22Rv1 (cell line): Measurements from ENCODE around the gene CHKA.

ENCODE experiments used
- ZFX ChIP-seq: fragments of 450-650 bp; IDR thresholded peaks from 2 replicates; pipeline ENCODE4 v1.6.1; 2017; ENCODE audit warnings: antibody characterized with exemption, borderline replicate concordance
- TF ChIP-seq, protein P1 (sequence below): fragments of 450-650 bp; IDR thresholded peaks from 2 replicates; pipeline ENCODE4 v1.5.1; 2017; ENCODE audit warnings: mild to moderate bottlenecking

GRCh38 chr11:68076371-68077042 lies 44.7 kb downstream of the CHKA start:
- TF ChIP-seq, protein P1, sequence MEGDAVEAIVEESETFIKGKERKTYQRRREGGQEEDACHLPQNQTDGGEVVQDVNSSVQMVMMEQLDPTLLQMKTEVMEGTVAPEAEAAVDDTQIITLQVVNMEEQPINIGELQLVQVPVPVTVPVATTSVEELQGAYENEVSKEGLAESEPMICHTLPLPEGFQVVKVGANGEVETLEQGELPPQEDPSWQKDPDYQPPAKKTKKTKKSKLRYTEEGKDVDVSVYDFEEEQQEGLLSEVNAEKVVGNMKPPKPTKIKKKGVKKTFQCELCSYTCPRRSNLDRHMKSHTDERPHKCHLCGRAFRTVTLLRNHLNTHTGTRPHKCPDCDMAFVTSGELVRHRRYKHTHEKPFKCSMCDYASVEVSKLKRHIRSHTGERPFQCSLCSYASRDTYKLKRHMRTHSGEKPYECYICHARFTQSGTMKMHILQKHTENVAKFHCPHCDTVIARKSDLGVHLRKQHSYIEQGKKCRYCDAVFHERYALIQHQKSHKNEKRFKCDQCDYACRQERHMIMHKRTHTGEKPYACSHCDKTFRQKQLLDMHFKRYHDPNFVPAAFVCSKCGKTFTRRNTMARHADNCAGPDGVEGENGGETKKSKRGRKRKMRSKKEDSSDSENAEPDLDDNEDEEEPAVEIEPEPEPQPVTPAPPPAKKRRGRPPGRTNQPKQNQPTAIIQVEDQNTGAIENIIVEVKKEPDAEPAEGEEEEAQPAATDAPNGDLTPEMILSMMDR, result no peak
- TF ChIP-seq ZFX, result no peak
